ENCODE data around the gene ANKRD65. TPM values are rescaled to one million over a fixed set of nuclear protein-coding genes. Genes with fewer than 3 reads are reported as not detected.

Gene ANKRD65
- total RNA-seq, 1 donor from 2014 or later = 0.15 TPM

- H2AFZ ChIP-seq (replicated peaks) = no peak overlapping the region
- H3K4me2 ChIP-seq = no peak overlapping the region
- no peaks in the 10 kb centered on the region for H3K9me3 Mint-ChIP-seq
- H3K27ac Mint-ChIP-seq = peak overlapping the region; percentile 14
- H3K27me3 ChIP-seq = no peaks in the 10 kb centered on the region
- no peak overlapping the region for H3K27ac ChIP-seq
- H3K36me3 ChIP-seq = no peaks in the 10 kb centered on the region
- H3K4me3 Mint-ChIP-seq = peak overlapping the region; percentile 76
- H3K4me1 Mint-ChIP-seq = peaks cover 46% of the 10 kb centered on the region
- DNase-seq (ENCODE audit: low spot score) = no peak
- H3K36me3 Mint-ChIP-seq = peaks cover 3% of the 10 kb centered on the region
- no peaks in the 10 kb centered on the region for H3K79me2 ChIP-seq (ENCODE audit: low read depth)
- TF ChIP-seq EZH2phosphoT487 (IDR thresholded peaks at IDR 0.05) (no peak), EZH2 (IDR thresholded peaks at IDR 0.05) (no peak), CTCF (IDR thresholded peaks at IDR 0.05) (no peak)
- peaks cover 65% of the 10 kb centered on the region for H3F3A ChIP-seq (ENCODE audit: low read depth)
- H3K4me1 ChIP-seq = peaks cover 47% of the 10 kb centered on the region
- H3K4me3 ChIP-seq = no peak overlapping the region
- no peak overlapping the region for H3K9ac ChIP-seq
- H3K27me3 Mint-ChIP-seq (ENCODE audit: insufficient read depth, low read depth) = peaks cover 18% of the 10 kb centered on the region
- no peaks in the 10 kb centered on the region for H4K20me1 ChIP-seq (ENCODE audit: low read depth)
- H3K9me3 ChIP-seq (ENCODE audit: low read depth) = no peaks in the 10 kb centered on the region
Measured at GRCh38 chr1:1428174-1428573, 7.1 kb upstream of the ANKRD65 start.

- Mint-ChIP-seq H3K4me1 (peaks cover 46% of the 10 kb centered on the region), H3K27ac (no peak overlapping the region), H3K36me3 (peaks cover 3% of the 10 kb centered on the region), H3K9me3 (no peaks in the 10 kb centered on the region), H3K4me3 (no peak overlapping the region), H3K27me3 (ENCODE audit: insufficient read depth, low read depth) (peaks cover 18% of the 10 kb centered on the region)
- H3K9me3 ChIP-seq (ENCODE audit: low read depth) = no peaks in the 10 kb centered on the region
- no peak overlapping the region for H3K9ac ChIP-seq
- no peak for DNase-seq (ENCODE audit: low spot score)
- no peaks in the 10 kb centered on the region for H3K27me3 ChIP-seq
- H2AFZ ChIP-seq (replicated peaks) = no peak overlapping the region
- peaks cover 43% of the 10 kb centered on the region for H3K4me1 ChIP-seq
- TF ChIP-seq CTCF (IDR thresholded peaks at IDR 0.05) (no peak), EZH2phosphoT487 (IDR thresholded peaks at IDR 0.05) (no peak), EZH2 (IDR thresholded peaks at IDR 0.05) (no peak)
- H3K27ac ChIP-seq = no peak overlapping the region
- no peaks in the 10 kb centered on the region for H3K79me2 ChIP-seq (ENCODE audit: low read depth)
- H4K20me1 ChIP-seq (ENCODE audit: low read depth) = no peaks in the 10 kb centered on the region
- peak overlapping the region; percentile 77 for H3K4me2 ChIP-seq
- H3F3A ChIP-seq (ENCODE audit: low read depth) = peaks cover 62% of the 10 kb centered on the region
- H3K36me3 ChIP-seq = no peaks in the 10 kb centered on the region
- H3K4me3 ChIP-seq = peak overlapping the region; percentile 48
Measured at GRCh38 chr1:1427820-1428148, 6.7 kb upstream of the ANKRD65 start.

- Mint-ChIP-seq H3K27ac (no peak overlapping the region), H3K4me1 (peaks cover 47% of the 10 kb centered on the region), H3K9me3 (no peaks in the 10 kb centered on the region), H3K4me3 (no peak overlapping the region), H3K36me3 (peaks cover 3% of the 10 kb centered on the region), H3K27me3 (ENCODE audit: insufficient read depth, low read depth) (peaks cover 18% of the 10 kb centered on the region)
- Histone ChIP-seq H3K4me3 (peak overlapping the region; percentile 48), H3K79me2 (ENCODE audit: low read depth) (no peaks in the 10 kb centered on the region), H3K9ac (no peak overlapping the region), H2AFZ (replicated peaks) (no peak overlapping the region), H3F3A (ENCODE audit: low read depth) (peaks cover 57% of the 10 kb centered on the region), H3K9me3 (ENCODE audit: low read depth) (no peaks in the 10 kb centered on the region), H3K4me1 (peaks cover 38% of the 10 kb centered on the region), H3K27me3 (no peaks in the 10 kb centered on the region), H3K36me3 (no peaks in the 10 kb centered on the region), H3K4me2 (peak overlapping the region; percentile 77), H4K20me1 (ENCODE audit: low read depth) (no peaks in the 10 kb centered on the region), H3K27ac (no peak overlapping the region)
- TF ChIP-seq EZH2 (IDR thresholded peaks at IDR 0.05) (no peak), EZH2phosphoT487 (IDR thresholded peaks at IDR 0.05) (no peak), CTCF (IDR thresholded peaks at IDR 0.05) (no peak)
- peak; percentile 74 for DNase-seq (ENCODE audit: low spot score)
Measured at GRCh38 chr1:1427106-1427819, 6.2 kb upstream of the ANKRD65 start.

Measured in neural progenitor cell (in vitro differentiated cells).